H9 (cell line): ENCODE measurements around the gene SYNPO. TPM values are rescaled to one million over a fixed set of nuclear protein-coding genes. Genes with fewer than 3 reads are reported as not detected.

ENCODE experiments used
- DNase-seq: peaks from one replicate; pipeline ENCODE4 v3.0.0-alpha.2; 2017
- H2AFZ ChIP-seq: one replicate; pipeline ENCODE4 v1.6.1; 2013; ENCODE audit warnings: mild to moderate bottlenecking, low read length, control low read depth, moderate library complexity
- H2AK5ac ChIP-seq: 2 replicates; pipeline ENCODE4 v1.6.1; 2013; ENCODE audit warnings: low read length, control low read depth, mixed read lengths; ENCODE audit not compliant: insufficient read length
- H2BK120ac ChIP-seq: one replicate; pipeline ENCODE4 v1.6.1; 2013; ENCODE audit warnings: low read depth, mild to moderate bottlenecking, low read length, control low read depth, inconsistent platforms; ENCODE audit not compliant: poor library complexity, severe bottlenecking
- H2BK12ac ChIP-seq: 2 replicates; pipeline ENCODE4 v1.6.1; 2013; ENCODE audit warnings: low read length, control low read depth, mixed read lengths, low read depth; ENCODE audit not compliant: insufficient read length
- H2BK15ac ChIP-seq: 2 replicates; pipeline ENCODE4 v1.6.1; 2013; ENCODE audit warnings: low read depth, low read length, control low read depth
- H2BK20ac ChIP-seq: one replicate; pipeline ENCODE4 v1.6.1; 2013; ENCODE audit warnings: low read depth, mild to moderate bottlenecking, low read length, control low read depth, inconsistent platforms; ENCODE audit not compliant: poor library complexity, severe bottlenecking
- H2BK5ac ChIP-seq: 2 replicates; pipeline ENCODE4 v1.6.1; 2013; ENCODE audit warnings: low read length, control low read depth, mixed read lengths; ENCODE audit not compliant: insufficient read length
- H3K14ac ChIP-seq: 2 replicates; pipeline ENCODE4 v1.6.1; 2013; ENCODE audit warnings: low read length, control low read depth; ENCODE audit not compliant: insufficient read depth
- H3K18ac ChIP-seq: 2 replicates; pipeline ENCODE4 v1.6.1; 2013; ENCODE audit warnings: low read depth, mild to moderate bottlenecking, mixed read lengths, low read length, control low read depth; ENCODE audit not compliant: insufficient read length
- H3K23ac ChIP-seq: 2 replicates; pipeline ENCODE4 v1.6.1; 2013; ENCODE audit warnings: low read length, control low read depth, mixed read lengths, low read depth; ENCODE audit not compliant: insufficient read length
- H3K23me2 ChIP-seq: 2 replicates; pipeline ENCODE4 v1.6.1; 2013; ENCODE audit warnings: low read depth, mild to moderate bottlenecking, mixed read lengths, low read length, control low read depth; ENCODE audit not compliant: insufficient read length, poor library complexity, severe bottlenecking
- H3K27ac ChIP-seq: 2 replicates; pipeline ENCODE4 v1.5.1; 2013; ENCODE audit warnings: low read length, control low read depth, mixed read lengths, low read depth; ENCODE audit not compliant: insufficient read length
- H3K27me3 ChIP-seq: 2 replicates; pipeline ENCODE4 v1.6.1; 2013; ENCODE audit warnings: low read length, control low read depth, inconsistent platforms; ENCODE audit not compliant: insufficient read depth
- H3K4ac ChIP-seq: 2 replicates; pipeline ENCODE4 v1.6.1; 2013; ENCODE audit warnings: low read depth, mild to moderate bottlenecking, control low read depth, inconsistent platforms, low read length, moderate library complexity
- H3K4me1 ChIP-seq: 2 replicates; pipeline ENCODE4 v1.6.1; 2013; ENCODE audit warnings: low read length, control low read depth, inconsistent platforms; ENCODE audit not compliant: insufficient read depth
- H3K4me2 ChIP-seq: 2 replicates; pipeline ENCODE4 v1.6.1; 2013; ENCODE audit warnings: low read length, control low read depth, mixed read lengths; ENCODE audit not compliant: insufficient read length, insufficient read depth
- H3K56ac ChIP-seq: 2 replicates; pipeline ENCODE4 v1.6.1; 2013; ENCODE audit warnings: low read depth, mild to moderate bottlenecking, mixed read lengths, low read length, control low read depth; ENCODE audit not compliant: insufficient read length
- H3K79me1 ChIP-seq: 2 replicates; pipeline ENCODE4 v1.6.1; 2013; ENCODE audit warnings: low read depth, mild to moderate bottlenecking, moderate library complexity, low read length, control low read depth, inconsistent platforms; ENCODE audit not compliant: insufficient read depth, poor library complexity, severe bottlenecking
- H3K79me2 ChIP-seq: 2 replicates; pipeline ENCODE4 v1.6.1; 2013; ENCODE audit warnings: low read length, control low read depth, inconsistent platforms; ENCODE audit not compliant: insufficient read depth
- H3K9ac ChIP-seq: 2 replicates; pipeline ENCODE4 v1.6.1; 2013; ENCODE audit warnings: low read length, control low read depth, mixed read lengths; ENCODE audit not compliant: insufficient read length; ENCODE audit errors: extremely low read depth
- H3K9me3 ChIP-seq: one replicate; pipeline ENCODE4 v1.6.1; 2013; ENCODE audit warnings: low read depth, low read length, inconsistent platforms; ENCODE audit not compliant: control insufficient read depth
- H3T11ph ChIP-seq: one replicate; pipeline ENCODE4 v1.6.1; 2013; ENCODE audit warnings: mild to moderate bottlenecking, low read length, control low read depth, inconsistent platforms
- H4K20me1 ChIP-seq: one replicate; pipeline ENCODE4 v1.6.1; 2013; ENCODE audit not compliant: control insufficient read depth, insufficient read length, insufficient read depth
- H4K5ac ChIP-seq: 2 replicates; pipeline ENCODE4 v1.6.1; 2013; ENCODE audit warnings: low read depth, mild to moderate bottlenecking, mixed read lengths, low read length, control low read depth; ENCODE audit not compliant: insufficient read length
- H4K8ac ChIP-seq: replicated peaks from 2 replicates; pipeline ENCODE4 v1.6.1; 2013; ENCODE audit warnings: low read length, control low read depth, mixed read lengths, low read depth; ENCODE audit not compliant: insufficient read length
- H4K91ac ChIP-seq: 2 replicates; pipeline ENCODE4 v1.6.1; 2013; ENCODE audit warnings: low read depth, mild to moderate bottlenecking, moderate library complexity, mixed read lengths, low read length, control low read depth; ENCODE audit not compliant: insufficient read length
- H3K27ac Mint-ChIP-seq, 3 experiments: 2 replicates in 2 of 3; 3 replicates in 1 of 3; pipeline ENCODE4 v1.8.0; 2020 to 2021; ENCODE audit warnings: mixed read lengths in 3 of 3, mild to moderate bottlenecking in 1 of 3, moderate library complexity in 1 of 3
- H3K27me3 Mint-ChIP-seq: 2 replicates; pipeline ENCODE4 v1.8.0; 2021; ENCODE audit warnings: low read depth, mild to moderate bottlenecking, moderate library complexity, mixed read lengths
- H3K36me3 Mint-ChIP-seq, 3 experiments: 2 replicates in 2 of 3; 3 replicates in 1 of 3; pipeline ENCODE4 v1.8.0; 2020 to 2021; ENCODE audit warnings: low read depth in 3 of 3, mixed read lengths in 3 of 3; ENCODE audit not compliant: insufficient read depth in 1 of 3
- H3K4me1 Mint-ChIP-seq, 2 experiments: 2 replicates each; pipeline ENCODE4 v1.8.0; 2020; ENCODE audit warnings: mixed read lengths in 2 of 2
- H3K4me3 Mint-ChIP-seq, 2 experiments: 2 replicates in 1 of 2; 3 replicates in 1 of 2; pipeline ENCODE4 v1.8.0; 2020 to 2021; ENCODE audit warnings: mild to moderate bottlenecking in 2 of 2, mixed read lengths in 2 of 2, moderate library complexity in 1 of 2
- H3K9me3 Mint-ChIP-seq, 2 experiments: 2 replicates in 1 of 2; 3 replicates in 1 of 2; pipeline ENCODE4 v1.8.0; 2020; ENCODE audit warnings: mild to moderate bottlenecking in 2 of 2, mixed read lengths in 2 of 2, moderate library complexity in 1 of 2
- CTCF ChIP-seq: fragments of 200-600 bp; sonication (generic); conservative IDR thresholded peaks from 3 replicates; pipeline ENCODE4 v1.8.0; 2021; ENCODE audit warnings: antibody characterized with exemption, mild to moderate bottlenecking
- WGBS: extraction: QIAGEN DNeasy Blood & Tissue Kit; methylation state at CpG from one replicate; pipeline ENCODE4 v1.1.7; 2013; ENCODE audit warnings: missing lambda C conversion rate, low lambda C conversion rate, mixed read lengths; ENCODE audit not compliant: insufficient read length; ENCODE audit errors: extremely low coverage; 5-methylcytosine and 5-hydroxymethylcytosine counted together
- total RNA-seq: library from RNA; stranded (reverse); gene quantifications from 2 replicates; pipeline ENCODE4 v1.2.1, GENCODE V29; 2021

Gene SYNPO
- total RNA-seq, 1 experiment from 2014 or later = 1.7 TPM

- Histone ChIP-seq H4K91ac (peak overlapping the region; percentile 25), H3K79me1 (no peaks in the 10 kb centered on the region), H3K9ac (no peak overlapping the region), H4K5ac (no peak overlapping the region), H4K8ac (no peak overlapping the region), H2AFZ (no peak overlapping the region), H3K4me2 (no peak overlapping the region), H3K27me3 (no peaks in the 10 kb centered on the region), H2BK20ac (no peak overlapping the region), H3K18ac (no peak overlapping the region), H3K23ac (no peak overlapping the region), H3K79me2 (no peaks in the 10 kb centered on the region), H3K27ac (no peak overlapping the region), H2BK5ac (no peak overlapping the region), H3K4ac (no peak overlapping the region), H3K23me2 (no peaks in the 10 kb centered on the region), H2AK5ac (no peak overlapping the region), H3K56ac (no peak overlapping the region), H4K20me1 (no peaks in the 10 kb centered on the region), H2BK15ac (no peak overlapping the region), H3K9me3 (no peaks in the 10 kb centered on the region), H3K4me1 (peaks cover 2% of the 10 kb centered on the region; the same call in 1 of the 2 replicates), H3K14ac (peak overlapping the region; percentile 41; the same call in 1 of the 2 replicates), H2BK120ac (no peak overlapping the region), H3T11ph (no peak overlapping the region), H2BK12ac (no peak overlapping the region)
- no CpG with 5 or more reads among the region's 5 CpGs for WGBS
- peaks cover 2% of the 10 kb centered on the region; the same call in 1 of the 2 replicates for H3K27me3 Mint-ChIP-seq
- H3K4me1 Mint-ChIP-seq = peaks cover 54 to 68% of the 10 kb centered on the region in 2 experiments
- H3K9me3 Mint-ChIP-seq = no peaks in the 10 kb centered on the region
- peak overlapping the region in 1 of 3 experiments; percentile 44; a peak in 1 of 7 replicates for H3K27ac Mint-ChIP-seq
- H3K36me3 Mint-ChIP-seq = no peaks in the 10 kb centered on the region
- TF ChIP-seq CTCF = no peak
- DNase-seq = no peak
- no peak overlapping the region for H3K4me3 Mint-ChIP-seq
Measured at GRCh38 chr5:150641824-150642566, 1.5 kb downstream of the SYNPO start.
